ENCODE measurements around the gene KIAA0319L. TPM values are rescaled to one million over a fixed set of nuclear protein-coding genes. Genes with fewer than 3 reads are reported as not detected.

Gene KIAA0319L
- total RNA-seq, 1 experiment from 2014 or later, result 70.0 TPM

DNA sequence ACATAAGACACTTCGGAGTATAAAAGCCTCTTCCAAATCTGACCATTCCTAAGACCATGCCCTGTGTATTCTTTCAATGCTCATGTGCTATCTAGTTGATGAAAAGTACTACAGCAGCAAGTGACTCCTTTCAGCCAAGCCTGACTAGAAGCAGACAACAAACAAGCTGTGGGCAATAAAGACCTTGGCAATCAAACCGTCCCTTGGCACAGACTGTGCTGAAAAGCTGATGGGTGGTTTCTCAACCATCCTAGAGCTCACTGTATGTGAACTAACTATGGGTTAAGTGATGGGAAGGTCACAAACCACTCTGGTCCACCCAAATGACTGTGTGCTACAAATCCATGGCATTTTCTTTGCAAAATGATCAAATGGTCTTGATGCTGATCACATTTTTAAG, 94.0 kb downstream of the KIAA0319L start:
- Mint-ChIP-seq H3K4me3 (no peak overlapping the region), H3K27me3 (ENCODE audit: low read depth) (no peaks in the 10 kb centered on the region; the same call in 1 of the 2 replicates), H3K9me3 (peaks cover 34% of the 10 kb centered on the region), H3K4me1 (no peaks in the 10 kb centered on the region), H3K36me3 (peaks cover 73% of the 10 kb centered on the region), H3K27ac (no peak overlapping the region)
- ATAC-seq (no peak), DNase-seq (ENCODE audit: low spot score) (no peak)
- ChIA-PET CTCF (no interaction called here), POLR2A (no interaction called here)
- TF ChIP-seq ZNF121 (CRISPR knock-in tag; IDR thresholded peaks at IDR 0.05), result no peak
- TF ChIP-seq, protein P1, sequence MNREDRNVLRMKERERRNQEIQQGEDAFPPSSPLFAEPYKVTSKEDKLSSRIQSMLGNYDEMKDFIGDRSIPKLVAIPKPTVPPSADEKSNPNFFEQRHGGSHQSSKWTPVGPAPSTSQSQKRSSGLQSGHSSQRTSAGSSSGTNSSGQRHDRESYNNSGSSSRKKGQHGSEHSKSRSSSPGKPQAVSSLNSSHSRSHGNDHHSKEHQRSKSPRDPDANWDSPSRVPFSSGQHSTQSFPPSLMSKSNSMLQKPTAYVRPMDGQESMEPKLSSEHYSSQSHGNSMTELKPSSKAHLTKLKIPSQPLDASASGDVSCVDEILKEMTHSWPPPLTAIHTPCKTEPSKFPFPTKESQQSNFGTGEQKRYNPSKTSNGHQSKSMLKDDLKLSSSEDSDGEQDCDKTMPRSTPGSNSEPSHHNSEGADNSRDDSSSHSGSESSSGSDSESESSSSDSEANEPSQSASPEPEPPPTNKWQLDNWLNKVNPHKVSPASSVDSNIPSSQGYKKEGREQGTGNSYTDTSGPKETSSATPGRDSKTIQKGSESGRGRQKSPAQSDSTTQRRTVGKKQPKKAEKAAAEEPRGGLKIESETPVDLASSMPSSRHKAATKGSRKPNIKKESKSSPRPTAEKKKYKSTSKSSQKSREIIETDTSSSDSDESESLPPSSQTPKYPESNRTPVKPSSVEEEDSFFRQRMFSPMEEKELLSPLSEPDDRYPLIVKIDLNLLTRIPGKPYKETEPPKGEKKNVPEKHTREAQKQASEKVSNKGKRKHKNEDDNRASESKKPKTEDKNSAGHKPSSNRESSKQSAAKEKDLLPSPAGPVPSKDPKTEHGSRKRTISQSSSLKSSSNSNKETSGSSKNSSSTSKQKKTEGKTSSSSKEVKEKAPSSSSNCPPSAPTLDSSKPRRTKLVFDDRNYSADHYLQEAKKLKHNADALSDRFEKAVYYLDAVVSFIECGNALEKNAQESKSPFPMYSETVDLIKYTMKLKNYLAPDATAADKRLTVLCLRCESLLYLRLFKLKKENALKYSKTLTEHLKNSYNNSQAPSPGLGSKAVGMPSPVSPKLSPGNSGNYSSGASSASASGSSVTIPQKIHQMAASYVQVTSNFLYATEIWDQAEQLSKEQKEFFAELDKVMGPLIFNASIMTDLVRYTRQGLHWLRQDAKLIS (CRISPR knock-in tag; IDR thresholded peaks at IDR 0.05; ENCODE audit: borderline replicate concordance), result no peak
- no peak for TF ChIP-seq EMX1 (CRISPR knock-in tag; IDR thresholded peaks at IDR 0.05)
- TF ChIP-seq, protein P2, sequence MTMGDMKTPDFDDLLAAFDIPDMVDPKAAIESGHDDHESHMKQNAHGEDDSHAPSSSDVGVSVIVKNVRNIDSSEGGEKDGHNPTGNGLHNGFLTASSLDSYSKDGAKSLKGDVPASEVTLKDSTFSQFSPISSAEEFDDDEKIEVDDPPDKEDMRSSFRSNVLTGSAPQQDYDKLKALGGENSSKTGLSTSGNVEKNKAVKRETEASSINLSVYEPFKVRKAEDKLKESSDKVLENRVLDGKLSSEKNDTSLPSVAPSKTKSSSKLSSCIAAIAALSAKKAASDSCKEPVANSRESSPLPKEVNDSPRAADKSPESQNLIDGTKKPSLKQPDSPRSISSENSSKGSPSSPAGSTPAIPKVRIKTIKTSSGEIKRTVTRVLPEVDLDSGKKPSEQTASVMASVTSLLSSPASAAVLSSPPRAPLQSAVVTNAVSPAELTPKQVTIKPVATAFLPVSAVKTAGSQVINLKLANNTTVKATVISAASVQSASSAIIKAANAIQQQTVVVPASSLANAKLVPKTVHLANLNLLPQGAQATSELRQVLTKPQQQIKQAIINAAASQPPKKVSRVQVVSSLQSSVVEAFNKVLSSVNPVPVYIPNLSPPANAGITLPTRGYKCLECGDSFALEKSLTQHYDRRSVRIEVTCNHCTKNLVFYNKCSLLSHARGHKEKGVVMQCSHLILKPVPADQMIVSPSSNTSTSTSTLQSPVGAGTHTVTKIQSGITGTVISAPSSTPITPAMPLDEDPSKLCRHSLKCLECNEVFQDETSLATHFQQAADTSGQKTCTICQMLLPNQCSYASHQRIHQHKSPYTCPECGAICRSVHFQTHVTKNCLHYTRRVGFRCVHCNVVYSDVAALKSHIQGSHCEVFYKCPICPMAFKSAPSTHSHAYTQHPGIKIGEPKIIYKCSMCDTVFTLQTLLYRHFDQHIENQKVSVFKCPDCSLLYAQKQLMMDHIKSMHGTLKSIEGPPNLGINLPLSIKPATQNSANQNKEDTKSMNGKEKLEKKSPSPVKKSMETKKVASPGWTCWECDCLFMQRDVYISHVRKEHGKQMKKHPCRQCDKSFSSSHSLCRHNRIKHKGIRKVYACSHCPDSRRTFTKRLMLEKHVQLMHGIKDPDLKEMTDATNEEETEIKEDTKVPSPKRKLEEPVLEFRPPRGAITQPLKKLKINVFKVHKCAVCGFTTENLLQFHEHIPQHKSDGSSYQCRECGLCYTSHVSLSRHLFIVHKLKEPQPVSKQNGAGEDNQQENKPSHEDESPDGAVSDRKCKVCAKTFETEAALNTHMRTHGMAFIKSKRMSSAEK (CRISPR knock-in tag; IDR thresholded peaks at IDR 0.05; ENCODE audit: borderline replicate concordance), result no peak
- no peak for TF ChIP-seq OVOL2 (CRISPR knock-in tag; IDR thresholded peaks at IDR 0.05; ENCODE audit: borderline replicate concordance)
- TF ChIP-seq GTF2I (CRISPR knock-in tag; conservative IDR thresholded peaks at IDR 0.05), result no peak
- TF ChIP-seq PRRX2 (CRISPR knock-in tag; IDR thresholded peaks at IDR 0.05), result no peak
- no peak for TF ChIP-seq ZBTB21 (CRISPR knock-in tag; IDR thresholded peaks at IDR 0.05; ENCODE audit: borderline replicate concordance)
- TF ChIP-seq RELA (CRISPR knock-in tag; IDR thresholded peaks at IDR 0.05; ENCODE audit: borderline replicate concordance), result no peak
- no peak for TF ChIP-seq GRHL2 (CRISPR knock-in tag; IDR thresholded peaks at IDR 0.05; ENCODE audit: insufficient replicate concordance, severe bottlenecking)

DNA sequence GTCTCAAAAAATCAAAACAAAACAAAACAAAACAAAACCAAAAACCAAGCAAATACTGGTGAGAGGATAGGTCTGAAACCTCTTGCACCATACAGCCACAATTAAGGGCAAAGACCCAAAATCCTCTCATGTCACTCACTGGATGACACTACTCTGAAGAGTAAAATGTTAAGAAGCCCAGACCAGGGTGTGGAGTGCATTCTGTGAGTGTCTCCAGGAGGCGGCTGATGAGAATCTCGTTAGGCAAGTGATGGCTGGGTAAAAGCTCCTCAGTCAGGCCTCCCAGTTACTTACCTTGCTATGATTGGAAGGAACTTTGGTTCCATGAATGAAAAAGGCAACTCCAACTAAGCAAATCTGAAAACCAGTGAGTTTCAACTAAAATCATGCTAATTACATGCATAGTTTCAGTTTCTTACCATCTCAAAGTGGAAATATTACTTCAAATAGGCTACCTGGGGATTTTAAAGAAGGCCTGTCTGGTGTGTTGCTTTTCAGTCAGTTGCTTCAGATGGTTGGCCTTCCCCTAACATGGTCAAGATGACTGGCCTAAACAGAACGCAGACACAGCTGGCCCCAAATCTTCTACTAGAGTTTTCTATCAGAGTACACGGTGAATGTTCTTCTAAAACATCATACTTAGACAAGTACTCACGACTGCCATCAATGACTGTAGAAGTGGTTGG, 95.1 kb downstream of the KIAA0319L start:
- Mint-ChIP-seq H3K9me3 (peaks cover 34% of the 10 kb centered on the region), H3K4me1 (no peaks in the 10 kb centered on the region), H3K27me3 (ENCODE audit: low read depth) (no peaks in the 10 kb centered on the region; the same call in 1 of the 2 replicates), H3K27ac (no peak overlapping the region), H3K36me3 (peaks cover 67% of the 10 kb centered on the region), H3K4me3 (no peak overlapping the region)
- no peak for DNase-seq (ENCODE audit: low spot score)
- POLR2A ChIA-PET, result no interaction called here
- ATAC-seq, result no peak
- CTCF ChIA-PET, result interaction anchor here (1.0 kb wide), 1 partner anchor 11 kb away, joined by 3 read pairs; no protein-coding TSS in a partner anchor
- no peak for TF ChIP-seq TP53 (CRISPR knock-in tag; IDR thresholded peaks at IDR 0.05)
- TF ChIP-seq NR2C2 (CRISPR knock-in tag; IDR thresholded peaks at IDR 0.05), result no peak

DNA sequence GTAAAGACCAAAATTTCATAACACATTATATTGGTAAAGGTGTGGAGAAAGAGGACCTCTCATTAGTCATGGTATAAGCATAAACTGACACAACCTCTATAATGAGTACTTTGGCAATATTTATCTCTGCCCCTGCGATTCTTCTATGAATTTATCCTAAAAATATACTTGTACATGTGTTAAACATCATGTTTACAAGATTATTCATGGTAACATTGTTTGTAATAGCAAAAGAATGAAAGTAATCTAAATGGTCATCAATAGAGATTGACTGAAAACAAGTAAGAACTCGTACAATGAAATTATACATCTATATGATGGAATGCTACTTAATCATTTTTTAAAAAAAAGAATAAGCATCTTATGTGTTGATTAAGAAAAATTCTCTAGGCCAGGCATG, 96.4 kb downstream of the KIAA0319L start:
- CTCF ChIA-PET, result no interaction called here
- TF ChIP-seq ZNF219 (CRISPR knock-in tag; IDR thresholded peaks at IDR 0.05; ENCODE audit: borderline replicate concordance) (no peak), ESRRA (CRISPR knock-in tag; IDR thresholded peaks at IDR 0.05; ENCODE audit: borderline replicate concordance) (no peak)
- TF ChIP-seq, protein P3, sequence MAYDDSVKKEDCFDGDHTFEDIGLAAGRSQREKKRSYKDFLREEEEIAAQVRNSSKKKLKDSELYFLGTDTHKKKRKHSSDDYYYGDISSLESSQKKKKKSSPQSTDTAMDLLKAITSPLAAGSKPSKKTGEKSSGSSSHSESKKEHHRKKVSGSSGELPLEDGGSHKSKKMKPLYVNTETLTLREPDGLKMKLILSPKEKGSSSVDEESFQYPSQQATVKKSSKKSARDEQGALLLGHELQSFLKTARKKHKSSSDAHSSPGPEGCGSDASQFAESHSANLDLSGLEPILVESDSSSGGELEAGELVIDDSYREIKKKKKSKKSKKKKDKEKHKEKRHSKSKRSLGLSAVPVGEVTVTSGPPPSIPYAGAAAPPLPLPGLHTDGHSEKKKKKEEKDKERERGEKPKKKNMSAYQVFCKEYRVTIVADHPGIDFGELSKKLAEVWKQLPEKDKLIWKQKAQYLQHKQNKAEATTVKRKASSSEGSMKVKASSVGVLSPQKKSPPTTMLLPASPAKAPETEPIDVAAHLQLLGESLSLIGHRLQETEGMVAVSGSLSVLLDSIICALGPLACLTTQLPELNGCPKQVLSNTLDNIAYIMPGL (CRISPR knock-in tag; IDR thresholded peaks at IDR 0.05), result no peak
- TF ChIP-seq, protein P4, sequence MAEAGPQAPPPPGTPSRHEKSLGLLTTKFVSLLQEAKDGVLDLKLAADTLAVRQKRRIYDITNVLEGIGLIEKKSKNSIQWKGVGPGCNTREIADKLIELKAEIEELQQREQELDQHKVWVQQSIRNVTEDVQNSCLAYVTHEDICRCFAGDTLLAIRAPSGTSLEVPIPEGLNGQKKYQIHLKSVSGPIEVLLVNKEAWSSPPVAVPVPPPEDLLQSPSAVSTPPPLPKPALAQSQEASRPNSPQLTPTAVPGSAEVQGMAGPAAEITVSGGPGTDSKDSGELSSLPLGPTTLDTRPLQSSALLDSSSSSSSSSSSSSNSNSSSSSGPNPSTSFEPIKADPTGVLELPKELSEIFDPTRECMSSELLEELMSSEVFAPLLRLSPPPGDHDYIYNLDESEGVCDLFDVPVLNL (CRISPR knock-in tag; IDR thresholded peaks at IDR 0.05; ENCODE audit: borderline replicate concordance, low read depth), result no peak
- TF ChIP-seq, protein P5, sequence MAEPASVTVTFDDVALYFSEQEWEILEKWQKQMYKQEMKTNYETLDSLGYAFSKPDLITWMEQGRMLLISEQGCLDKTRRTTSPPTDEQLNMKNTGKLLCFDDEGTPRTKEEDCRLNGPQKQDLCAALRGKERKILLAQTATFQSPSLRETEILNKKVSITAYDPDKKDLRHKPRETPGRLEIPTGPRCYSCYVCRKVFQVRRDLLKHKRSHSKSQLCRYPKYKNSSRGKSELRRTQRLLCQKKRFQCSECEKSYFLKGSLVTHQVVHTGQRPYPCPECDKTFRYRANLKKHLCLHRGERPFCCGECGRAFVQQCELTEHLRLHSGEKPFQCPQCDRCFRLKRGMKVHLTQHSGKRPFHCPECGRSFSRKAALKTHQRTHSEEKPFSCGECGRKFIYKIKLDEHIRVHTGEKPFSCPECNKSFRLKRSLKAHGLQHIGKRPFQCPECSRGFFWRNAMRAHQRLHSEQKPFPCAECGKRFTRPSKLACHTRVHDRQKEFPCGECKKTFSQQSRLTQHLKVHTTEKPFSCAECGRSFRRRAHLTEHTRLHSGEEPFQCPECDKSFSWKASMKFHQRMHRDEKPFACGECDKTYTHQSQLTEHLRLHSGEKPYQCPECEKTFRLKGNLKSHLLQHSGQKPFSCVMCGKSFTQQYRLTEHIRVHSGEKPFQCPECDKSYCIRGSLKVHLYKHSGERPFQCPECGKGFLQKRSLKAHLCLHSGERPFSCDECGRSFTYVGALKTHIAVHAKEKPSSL (CRISPR knock-in tag; conservative IDR thresholded peaks at IDR 0.05), result no peak

More for the DNA sequence above, 96.4 kb downstream of the KIAA0319L start:
- no peak for DNase-seq (ENCODE audit: low spot score)
- peaks cover 26% of the 10 kb centered on the region for H3K9me3 Mint-ChIP-seq
- H3K36me3 Mint-ChIP-seq, result peaks cover 55% of the 10 kb centered on the region
- no peak for ATAC-seq
- H3K4me3 Mint-ChIP-seq, result no peak overlapping the region
- no peak overlapping the region for H3K27ac Mint-ChIP-seq
- H3K4me1 Mint-ChIP-seq, result no peaks in the 10 kb centered on the region
- POLR2A ChIA-PET, result no interaction called here
- no peaks in the 10 kb centered on the region; the same call in 1 of the 2 replicates for H3K27me3 Mint-ChIP-seq (ENCODE audit: low read depth)
